Fibroblast of peridontal ligament (primary cell): ENCODE data around the gene ALG6.
A peak's percentile ranks its signal among the peaks of the same experiment; 100 is the strongest.

ENCODE experiments used
- DNase-seq: peaks from one replicate; pipeline ENCODE4 v3.0.0-alpha.2; 2010; ENCODE audit errors: extremely low read depth

The ALG6 gene

DNA sequence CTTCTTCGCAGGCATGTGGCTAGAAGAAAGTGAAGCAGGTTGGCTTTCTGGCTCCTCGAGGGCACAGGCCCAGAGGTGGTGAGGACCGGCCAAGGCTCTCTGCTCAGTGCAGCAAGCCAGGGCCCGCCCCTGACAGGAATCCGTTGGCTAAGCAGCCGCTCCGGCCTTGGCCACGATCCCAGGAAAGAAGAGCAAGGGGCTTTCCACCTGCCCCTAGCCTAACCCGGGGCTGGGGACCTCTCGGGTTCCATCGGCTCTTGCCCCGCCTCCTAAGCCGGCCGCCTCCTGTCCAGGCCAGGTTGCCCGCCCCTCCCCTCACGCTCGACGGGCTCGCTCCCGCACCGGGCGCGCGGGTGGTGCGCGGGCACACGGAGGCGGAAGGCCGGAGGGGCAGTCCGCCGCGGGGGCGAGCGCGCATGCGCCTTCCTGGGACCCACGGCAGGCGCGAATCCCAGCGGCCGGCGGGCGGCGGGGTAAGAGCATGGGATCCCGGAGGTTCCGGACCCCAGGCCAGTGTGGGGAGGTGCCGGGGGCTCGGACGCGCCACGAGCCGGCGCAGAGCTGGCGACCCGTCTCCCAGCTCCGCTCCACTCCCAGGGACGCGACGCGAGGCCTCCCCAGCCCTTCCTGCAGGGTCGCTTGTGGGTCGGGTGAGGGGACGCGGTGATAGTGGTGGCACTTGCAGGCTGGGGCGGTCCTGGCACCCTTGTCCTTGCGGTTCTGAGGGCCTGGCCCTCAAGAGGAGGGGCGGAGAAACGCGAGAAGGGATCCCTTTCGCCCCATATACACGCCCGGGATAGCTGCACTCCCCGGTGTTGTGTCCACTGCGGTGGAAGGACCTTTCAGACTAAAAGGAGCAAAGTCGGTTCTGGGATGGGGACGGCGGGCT, at the start of gene ALG6:
Gene ALG6 (plus strand): TSS at position 413 of the 889 bp plus-strand sequence. CDS start 3,351 bp downstream, outside the sequence.
- DNase-seq, result peak; percentile 82

DNA sequence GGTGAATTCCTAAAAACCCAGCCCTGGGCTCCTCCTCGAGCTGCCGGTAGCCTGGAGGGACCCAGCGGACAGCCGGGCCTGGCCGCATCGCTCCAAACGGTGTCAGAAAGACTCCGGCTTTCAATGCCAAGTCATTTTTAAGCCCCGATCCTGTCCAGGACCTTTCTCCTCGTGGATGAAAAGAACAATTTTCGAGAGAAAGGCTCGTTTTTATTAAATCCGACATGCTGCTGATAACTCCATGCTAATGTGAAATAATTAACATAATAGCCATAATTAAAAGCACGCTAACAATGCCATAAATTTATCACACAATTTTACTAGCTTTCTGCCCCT, 49.6 kb upstream of the ALG6 start:
- DNase-seq, result no peak

DNA sequence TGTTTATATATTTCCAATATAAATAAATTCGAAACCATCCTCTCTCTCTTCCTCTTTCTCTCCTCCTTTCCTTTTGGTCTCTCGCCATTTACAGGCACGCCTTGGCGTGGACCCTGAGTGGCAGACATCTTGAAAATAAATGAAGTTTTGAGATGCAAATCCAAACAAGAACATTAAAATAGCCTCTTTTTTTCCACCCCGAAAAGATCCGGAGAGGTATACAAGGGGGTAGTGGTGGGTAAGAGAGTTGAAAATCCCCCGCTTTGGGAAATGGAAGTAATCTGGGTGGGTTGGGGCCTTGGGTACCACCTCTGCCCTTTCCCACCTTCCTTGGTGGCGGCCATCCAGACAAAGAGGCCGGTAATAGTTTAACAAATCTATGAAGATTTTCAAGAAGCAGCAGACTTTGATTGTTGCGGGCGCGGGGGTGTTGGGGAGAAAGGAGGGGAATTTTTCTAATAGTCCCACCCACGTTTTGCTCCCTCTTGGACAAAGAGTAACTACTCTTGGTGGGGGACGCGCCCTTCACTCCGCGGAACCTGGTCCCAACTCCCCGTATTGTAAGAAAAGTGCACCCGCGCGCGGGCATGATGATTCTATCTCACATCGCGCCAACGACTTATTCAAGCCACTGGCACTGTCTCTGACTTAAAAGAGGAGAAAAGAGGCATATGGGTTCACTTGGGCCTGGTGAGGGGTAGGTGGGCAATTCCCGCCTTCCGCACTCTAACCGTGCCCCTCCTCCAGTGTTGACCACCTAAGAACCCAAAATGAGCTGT, 49.0 kb upstream of the ALG6 start:
- DNase-seq, result no peak

GRCh38 chr1:63319046-63320021, 48.1 kb upstream of the ALG6 start:
- DNase-seq, result no peak

- no peak for DNase-seq
Measured at GRCh38 chr1:63320022-63320721, 47.3 kb upstream of the ALG6 start.

DNA sequence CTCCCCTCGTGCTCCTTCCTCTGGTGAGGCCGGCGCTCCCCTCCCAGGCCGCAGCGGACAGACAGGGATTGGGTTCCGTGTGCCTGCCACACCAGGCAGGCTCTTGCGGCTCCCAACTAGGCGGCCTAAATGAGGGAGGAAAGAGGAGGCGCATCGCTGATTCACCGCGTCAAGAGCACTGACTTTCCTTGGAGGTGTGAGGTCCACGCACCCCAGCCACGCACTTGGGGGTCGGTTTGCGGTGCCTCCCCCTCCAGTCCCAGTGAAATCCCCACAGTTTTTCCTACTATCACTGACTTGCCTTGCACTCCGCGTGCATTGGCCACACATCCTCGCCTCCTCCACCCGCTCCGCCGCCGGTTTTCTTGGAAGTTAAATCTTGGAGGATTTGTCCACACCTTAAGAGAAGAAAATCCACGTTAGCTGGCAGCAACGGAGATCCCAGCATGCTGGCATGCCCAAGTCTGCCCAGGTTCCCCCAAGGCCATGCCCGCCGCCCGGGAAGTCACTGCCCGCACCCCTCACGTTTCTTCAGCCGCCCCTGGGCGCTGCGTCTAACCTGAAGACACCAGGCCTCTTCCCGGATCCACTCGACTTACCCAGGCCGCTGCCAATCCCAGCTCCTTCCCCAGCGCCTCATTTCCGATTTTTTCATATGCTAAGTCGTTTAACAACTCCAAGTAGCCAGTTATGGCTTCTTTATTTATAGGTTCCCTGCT, 46.2 kb upstream of the ALG6 start:
- no peak for DNase-seq

DNA sequence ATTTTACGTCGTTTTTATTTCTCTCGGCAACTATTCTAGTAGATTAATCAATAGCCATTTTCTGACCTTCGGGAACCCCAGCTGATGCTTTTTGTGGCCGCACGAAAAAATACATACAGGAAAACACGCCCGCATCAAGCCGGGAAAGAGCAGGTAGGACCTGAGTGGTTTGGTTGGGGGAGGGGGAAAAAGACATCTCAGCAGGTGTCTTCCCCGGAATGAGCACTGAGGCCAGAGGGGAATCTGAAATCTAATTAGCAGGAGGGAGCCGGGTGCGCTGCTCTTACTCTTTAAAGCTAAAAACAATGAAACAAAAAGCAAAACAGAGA, 45.7 kb upstream of the ALG6 start:
- no peak for DNase-seq

- DNase-seq, result peak; percentile 47
Measured at GRCh38 chr1:63322114-63322943, 45.1 kb upstream of the ALG6 start, which contains the start of gene FOXD3. TSS of gene FOXD3 (plus strand) at chr1:63322567. CDS start at chr1:63323059, 492 bp downstream.

DNA sequence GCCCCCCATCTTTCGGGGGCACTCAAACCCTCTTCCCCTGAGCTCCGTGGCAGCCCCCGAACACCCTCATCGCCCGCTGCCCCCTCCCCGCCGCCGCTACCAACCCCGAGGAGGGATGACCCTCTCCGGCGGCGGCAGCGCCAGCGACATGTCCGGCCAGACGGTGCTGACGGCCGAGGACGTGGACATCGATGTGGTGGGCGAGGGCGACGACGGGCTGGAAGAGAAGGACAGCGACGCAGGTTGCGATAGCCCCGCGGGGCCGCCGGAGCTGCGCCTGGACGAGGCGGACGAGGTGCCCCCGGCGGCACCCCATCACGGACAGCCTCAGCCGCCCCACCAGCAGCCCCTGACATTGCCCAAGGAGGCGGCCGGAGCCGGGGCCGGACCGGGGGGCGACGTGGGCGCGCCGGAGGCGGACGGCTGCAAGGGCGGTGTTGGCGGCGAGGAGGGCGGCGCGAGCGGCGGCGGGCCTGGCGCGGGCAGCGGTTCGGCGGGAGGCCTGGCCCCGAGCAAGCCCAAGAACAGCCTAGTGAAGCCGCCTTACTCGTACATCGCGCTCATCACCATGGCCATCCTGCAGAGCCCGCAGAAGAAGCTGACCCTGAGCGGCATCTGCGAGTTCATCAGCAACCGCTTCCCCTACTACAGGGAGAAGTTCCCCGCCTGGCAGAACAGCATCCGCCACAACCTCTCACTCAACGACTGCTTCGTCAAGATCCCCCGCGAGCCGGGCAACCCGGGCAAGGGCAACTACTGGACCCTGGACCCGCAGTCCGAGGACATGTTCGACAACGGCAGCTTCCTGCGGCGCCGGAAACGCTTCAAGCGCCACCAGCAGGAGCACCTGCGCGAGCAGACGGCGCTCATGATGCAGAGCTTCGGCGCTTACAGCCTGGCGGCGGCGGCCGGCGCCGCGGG, 44.2 kb upstream of the ALG6 start:
- no peak for DNase-seq

DNA sequence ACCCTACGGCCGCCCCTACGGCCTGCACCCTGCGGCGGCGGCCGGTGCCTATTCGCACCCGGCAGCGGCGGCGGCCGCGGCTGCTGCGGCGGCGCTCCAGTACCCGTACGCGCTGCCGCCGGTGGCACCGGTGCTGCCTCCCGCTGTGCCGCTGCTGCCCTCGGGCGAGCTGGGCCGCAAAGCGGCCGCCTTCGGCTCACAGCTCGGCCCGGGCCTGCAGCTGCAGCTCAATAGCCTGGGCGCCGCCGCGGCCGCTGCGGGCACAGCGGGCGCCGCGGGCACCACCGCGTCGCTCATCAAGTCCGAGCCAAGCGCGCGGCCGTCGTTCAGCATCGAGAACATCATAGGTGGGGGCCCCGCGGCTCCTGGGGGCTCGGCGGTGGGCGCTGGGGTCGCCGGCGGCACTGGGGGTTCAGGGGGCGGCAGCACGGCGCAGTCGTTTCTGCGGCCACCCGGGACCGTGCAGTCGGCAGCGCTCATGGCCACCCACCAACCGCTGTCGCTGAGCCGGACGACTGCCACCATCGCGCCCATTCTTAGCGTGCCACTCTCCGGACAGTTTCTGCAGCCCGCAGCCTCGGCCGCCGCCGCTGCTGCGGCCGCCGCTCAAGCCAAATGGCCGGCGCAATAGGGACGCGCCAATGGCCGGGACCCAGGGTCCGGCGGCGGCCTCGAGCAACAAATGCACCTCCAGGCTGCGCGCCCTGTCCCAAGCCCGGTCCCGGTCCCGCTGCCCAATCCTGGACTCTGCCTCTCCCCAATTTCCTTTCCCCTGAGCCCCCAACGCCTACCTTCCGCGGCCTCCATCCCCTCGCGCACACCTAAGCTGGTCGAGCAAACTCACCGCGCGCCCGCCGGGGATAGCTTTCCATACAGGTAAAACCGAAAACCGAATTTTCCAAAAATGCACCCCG, 43.3 kb upstream of the ALG6 start:
- no peak for DNase-seq

- no peak for DNase-seq
Measured at GRCh38 chr1:63324779-63325119, 42.7 kb upstream of the ALG6 start.

DNA sequence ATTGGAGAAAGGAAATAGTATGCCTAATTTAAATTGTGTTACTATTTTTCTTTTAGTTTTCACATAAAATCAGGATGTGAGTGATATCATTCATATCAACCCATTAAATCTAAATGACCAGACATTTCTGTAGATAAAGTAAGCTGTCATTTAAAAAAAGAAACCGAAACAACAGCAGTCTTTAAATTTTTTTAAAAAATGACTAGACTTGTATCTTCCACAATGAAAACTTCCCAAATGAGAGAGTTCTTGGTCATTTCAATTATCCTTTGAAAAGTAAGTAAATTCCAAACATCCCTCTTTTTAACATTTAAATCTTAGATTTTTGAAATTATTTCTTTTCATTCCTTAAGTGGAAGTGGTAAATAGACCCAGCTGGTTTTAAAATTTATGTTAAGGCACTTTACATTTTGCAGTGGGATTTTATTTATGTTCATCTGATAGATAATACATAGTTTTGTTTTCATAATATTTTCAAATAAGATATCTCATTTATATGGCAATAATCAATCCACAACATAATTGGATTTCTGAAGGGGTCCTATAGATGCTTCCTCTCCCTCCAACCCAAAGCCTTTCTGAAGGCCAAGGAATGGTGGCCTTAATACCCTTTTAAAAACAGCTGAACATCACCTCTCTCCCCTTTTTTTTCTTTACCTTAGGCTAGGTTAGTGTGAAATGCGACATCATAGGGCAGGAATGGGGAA, 42.0 kb upstream of the ALG6 start:
- DNase-seq, result no peak

DNA sequence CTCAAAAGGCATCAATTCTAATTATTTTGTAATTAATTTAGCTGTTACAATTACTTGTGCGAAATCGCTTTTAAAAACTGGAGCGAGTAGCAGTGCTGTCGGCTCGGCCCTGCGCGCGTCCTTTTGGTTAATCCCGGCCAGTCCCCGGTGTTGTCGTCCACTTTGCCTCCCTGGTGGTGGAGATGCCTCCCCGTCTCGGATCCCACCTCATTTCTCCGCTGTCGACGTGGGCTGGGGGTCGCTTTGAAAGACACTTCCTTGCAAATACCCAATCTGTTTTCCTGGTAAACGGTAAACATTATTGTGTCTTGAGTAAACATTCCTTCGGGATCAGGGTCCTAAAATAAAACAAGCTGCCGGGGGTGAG, 41.3 kb upstream of the ALG6 start:
- no peak for DNase-seq

GRCh38 chr1:63326473-63327380, 40.7 kb upstream of the ALG6 start:
- DNase-seq, result no peak

DNA sequence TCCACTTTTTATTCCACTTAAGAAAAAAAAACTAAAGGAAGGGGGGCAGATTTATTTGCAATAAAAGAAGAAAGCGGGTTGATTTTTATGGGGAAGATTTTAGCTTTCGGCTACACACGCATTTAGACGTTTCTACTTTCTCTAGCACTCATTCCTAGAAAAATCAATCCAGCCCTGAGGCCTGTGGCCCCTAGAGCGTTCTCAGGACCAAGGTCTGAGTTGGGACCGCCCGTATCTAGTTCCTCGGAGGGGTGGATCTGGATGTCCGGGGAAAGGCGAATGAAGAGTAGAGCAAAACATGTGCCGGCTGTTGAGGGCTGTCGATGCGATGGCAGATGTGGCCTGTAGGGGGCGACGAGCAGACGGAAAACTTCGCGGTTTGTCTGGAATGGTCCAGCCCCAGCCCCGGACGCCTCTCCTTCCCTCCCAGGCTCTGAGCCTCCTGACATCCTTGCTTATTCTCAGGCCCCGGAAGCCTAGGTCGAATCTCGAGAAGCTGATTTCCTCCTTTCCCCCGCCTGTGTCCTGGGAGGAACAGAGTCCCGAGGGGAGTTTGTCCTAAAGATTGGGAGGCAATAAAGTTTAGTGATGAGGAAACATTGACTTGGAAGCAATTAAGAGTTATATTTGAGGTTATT, 39.9 kb upstream of the ALG6 start:
- peak; percentile 56 for DNase-seq

- DNase-seq, result no peak
Measured at GRCh38 chr1:63328122-63328521, 39.3 kb upstream of the ALG6 start.
